NB4 (cell line): ENCODE measurements around the gene RNF220.

Source experiments
- DNase-seq: peaks from one replicate; pipeline ENCODE4 v3.0.0; 2010; ENCODE audit warnings: low read depth
- H3K4me3 ChIP-seq: one replicate; pipeline ENCODE4 v1.5.1; 2011; ENCODE audit warnings: mild to moderate bottlenecking, low read depth, low read length, moderate library complexity
- CTCF ChIP-seq: IDR thresholded peaks from one replicate; pipeline ENCODE4 v1.5.1; 2012; ENCODE audit warnings: low read depth, low read length
- MAX ChIP-seq: IDR thresholded peaks from 2 replicates; pipeline ENCODE4 v1.6.1; 2011; ENCODE audit warnings: low read depth, low read length
- MYC ChIP-seq: IDR thresholded peaks from 2 replicates; pipeline ENCODE4 v1.6.1; 2011; ENCODE audit warnings: low read depth, low read length
- POLR2A ChIP-seq: IDR thresholded peaks from 2 replicates; pipeline ENCODE4 v1.6.1; 2011; ENCODE audit warnings: mild to moderate bottlenecking; ENCODE audit not compliant: insufficient read length; ENCODE audit errors: extremely low read depth

RNF220 gene

GRCh38 chr1:44631647-44632539 lies 226.8 kb downstream of the RNF220 start:
- TF ChIP-seq MYC: peak; percentile 87
- TF ChIP-seq POLR2A: peak; percentile 76
- peak; percentile 81 for TF ChIP-seq MAX
- TF ChIP-seq CTCF: no peak
- peak; percentile 94 for DNase-seq
- peak overlapping the region; percentile 85 for H3K4me3 ChIP-seq

- DNase-seq: peak; percentile 44
- TF ChIP-seq CTCF (no peak), MAX (no peak), POLR2A (no peak), MYC (no peak)
- peak overlapping the region; percentile 85 for H3K4me3 ChIP-seq
Measured at GRCh38 chr1:44632598-44632997, 227.5 kb downstream of the RNF220 start.

- H3K4me3 ChIP-seq: no peak overlapping the region
- no peak for TF ChIP-seq CTCF
- TF ChIP-seq MYC: no peak
- no peak for TF ChIP-seq MAX
- TF ChIP-seq POLR2A: no peak
- no peak for DNase-seq
Measured at GRCh38 chr1:44634606-44635189, 229.6 kb downstream of the RNF220 start.

GRCh38 chr1:44635439-44635838 lies 230.4 kb downstream of the RNF220 start:
- H3K4me3 ChIP-seq: no peak overlapping the region
- no peak for DNase-seq
- TF ChIP-seq MAX (no peak), CTCF (no peak), POLR2A (no peak), MYC (no peak)

- TF ChIP-seq MAX: no peak
- TF ChIP-seq MYC: no peak
- no peak for TF ChIP-seq POLR2A
- TF ChIP-seq CTCF: no peak
- no peak overlapping the region for H3K4me3 ChIP-seq
- no peak for DNase-seq
Measured at GRCh38 chr1:44636083-44636687, 231.1 kb downstream of the RNF220 start.
